Upper lobe of left lung (tissue), 6 donors: Measurements from ENCODE around the gene C1QTNF3. TPM values are rescaled to one million over a fixed set of nuclear protein-coding genes. Genes with fewer than 3 reads are reported as not detected.

Source experiments
- ATAC-seq, 2 donors: fragments of 200-7000 bp; cut with Tn5 transposase; one replicate each; pipeline ENCODE4 v1.9.1; 2022; ENCODE audit warnings: mild to moderate bottlenecking in 2 of 2, moderate library complexity in 2 of 2; ENCODE audit not compliant: low FRiP score in 2 of 2
- DNase-seq, 2 donors: peaks; one replicate each; pipeline ENCODE4 v3.0.0-alpha.2; 2019 to 2020
- H3K27ac ChIP-seq, 4 donors: fragments of 200-600 bp; sonication (generic); one replicate each; pipeline ENCODE4 v1.5.1; 2016 to 2019
- H3K27me3 ChIP-seq, 4 donors: fragments of 200-600 bp; sonication (generic); one replicate each; pipeline ENCODE4 v1.5.1; 2017 to 2019
- H3K36me3 ChIP-seq, 4 donors: fragments of 200-600 bp; sonication (generic); one replicate each; pipeline ENCODE4 v1.5.1; 2016 to 2019
- H3K4me1 ChIP-seq, 4 donors: fragments of 200-600 bp; sonication (generic); one replicate each; pipeline ENCODE4 v1.5.1; 2018 to 2019
- H3K4me3 ChIP-seq, 4 donors: fragments of 200-600 bp; sonication (generic); one replicate each; pipeline ENCODE4 v1.5.1; 2017 to 2019; ENCODE audit warnings: mild to moderate bottlenecking in 2 of 4, moderate library complexity in 1 of 4
- H3K9me3 ChIP-seq, 4 donors: fragments of 200-600 bp; sonication (generic); one replicate each; pipeline ENCODE4 v1.5.1; 2018 to 2019
- EP300 ChIP-seq, 4 donors: sonication (generic); formaldehyde crosslinking; IDR thresholded peaks; one replicate each; pipeline ENCODE4 v1.5.1; 2017; ENCODE audit warnings: antibody characterized with exemption in 4 of 4, control low read depth in 2 of 4
- POLR2A ChIP-seq, 4 donors: fragments of 450-650 bp; IDR thresholded peaks; one replicate each; pipeline ENCODE4 v1.5.1; 2016 to 2017; ENCODE audit warnings: antibody characterized with exemption in 4 of 4, mild to moderate bottlenecking in 2 of 4
- POLR2AphosphoS5 ChIP-seq, 2 donors: sonication (generic); formaldehyde crosslinking; IDR thresholded peaks; one replicate each; pipeline ENCODE4 v1.5.1; 2017; ENCODE audit warnings: antibody characterized with exemption in 2 of 2
- WGBS, 2 donors: methylation state at CpG; one replicate each; pipeline ENCODE4 v1.1.5; 2017 to 2018; 5-methylcytosine and 5-hydroxymethylcytosine counted together
- total RNA-seq, 6 donors: library from RNA; depleted of rRNA in 4 of 6; stranded (reverse); fragments of >200 nt in 4 of 6; gene quantifications; one replicate each; pipeline versions ENCODE4 v1.1.0 to v1.2.1, GENCODE V29; 2016 to 2021
- TF ChIP-seq, protein P1 (sequence below), 6 experiments: fragments of 450-650 bp in 4 of 6; fragments of 200-600 bp in 2 of 6; sonication (generic) in 2 of 6; IDR thresholded peaks; one replicate each; pipeline ENCODE4 v1.5.1; 2016 to 2019; ENCODE audit warnings: antibody characterized with exemption in 6 of 6
- donor health status: DM: no; HTN: no; CAD: no; lungs with moderate emphysema.
- donor health status: DM: no; HTN: yes; CAD: no; lungs with severe emphysema.

The C1QTNF3 gene
- total RNA-seq, 6 donors from 2014 or later = 3.2 to 16.8 (median 9.3) TPM

DNA sequence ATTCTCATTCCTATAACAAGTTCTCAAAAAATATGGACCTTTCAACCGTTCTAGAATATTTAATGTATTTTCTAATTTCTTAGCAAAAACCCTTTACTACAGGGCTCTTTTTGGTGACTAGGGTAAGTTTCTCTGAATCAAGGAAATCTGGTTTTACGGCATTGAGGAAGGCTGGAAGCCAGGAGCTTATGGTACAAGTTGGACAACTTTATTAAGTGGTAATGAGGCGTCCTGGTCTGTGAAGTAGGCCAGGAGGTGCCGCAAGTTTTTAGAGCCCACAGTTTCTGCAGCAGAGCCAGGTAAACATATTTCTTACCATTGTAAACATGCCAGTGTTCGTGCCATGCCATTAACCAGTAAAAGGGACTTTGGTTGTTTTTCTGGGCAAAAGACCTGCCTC is 14.6 kb upstream of the C1QTNF3 start:
- H3K9me3 ChIP-seq = no peaks in the 10 kb centered on the region
- H3K27me3 ChIP-seq = no peaks in the 10 kb centered on the region
- no peaks in the 10 kb centered on the region for H3K36me3 ChIP-seq
- no peak overlapping the region for H3K27ac ChIP-seq
- no peaks in the 10 kb centered on the region for H3K4me1 ChIP-seq
- DNase-seq (no peak), ATAC-seq (no peak)
- WGBS, 2 donors = 83 to 89% methylated on average over 5 of the region's 5 CpGs
- TF ChIP-seq EP300 (IDR thresholded peaks at IDR 0.05) (no peak), POLR2AphosphoS5 (IDR thresholded peaks at IDR 0.05) (no peak), POLR2A (IDR thresholded peaks at IDR 0.05) (no peak)
- TF ChIP-seq, protein P1, sequence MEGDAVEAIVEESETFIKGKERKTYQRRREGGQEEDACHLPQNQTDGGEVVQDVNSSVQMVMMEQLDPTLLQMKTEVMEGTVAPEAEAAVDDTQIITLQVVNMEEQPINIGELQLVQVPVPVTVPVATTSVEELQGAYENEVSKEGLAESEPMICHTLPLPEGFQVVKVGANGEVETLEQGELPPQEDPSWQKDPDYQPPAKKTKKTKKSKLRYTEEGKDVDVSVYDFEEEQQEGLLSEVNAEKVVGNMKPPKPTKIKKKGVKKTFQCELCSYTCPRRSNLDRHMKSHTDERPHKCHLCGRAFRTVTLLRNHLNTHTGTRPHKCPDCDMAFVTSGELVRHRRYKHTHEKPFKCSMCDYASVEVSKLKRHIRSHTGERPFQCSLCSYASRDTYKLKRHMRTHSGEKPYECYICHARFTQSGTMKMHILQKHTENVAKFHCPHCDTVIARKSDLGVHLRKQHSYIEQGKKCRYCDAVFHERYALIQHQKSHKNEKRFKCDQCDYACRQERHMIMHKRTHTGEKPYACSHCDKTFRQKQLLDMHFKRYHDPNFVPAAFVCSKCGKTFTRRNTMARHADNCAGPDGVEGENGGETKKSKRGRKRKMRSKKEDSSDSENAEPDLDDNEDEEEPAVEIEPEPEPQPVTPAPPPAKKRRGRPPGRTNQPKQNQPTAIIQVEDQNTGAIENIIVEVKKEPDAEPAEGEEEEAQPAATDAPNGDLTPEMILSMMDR (IDR thresholded peaks at IDR 0.05) = no peak
- H3K4me3 ChIP-seq = no peak overlapping the region

DNA sequence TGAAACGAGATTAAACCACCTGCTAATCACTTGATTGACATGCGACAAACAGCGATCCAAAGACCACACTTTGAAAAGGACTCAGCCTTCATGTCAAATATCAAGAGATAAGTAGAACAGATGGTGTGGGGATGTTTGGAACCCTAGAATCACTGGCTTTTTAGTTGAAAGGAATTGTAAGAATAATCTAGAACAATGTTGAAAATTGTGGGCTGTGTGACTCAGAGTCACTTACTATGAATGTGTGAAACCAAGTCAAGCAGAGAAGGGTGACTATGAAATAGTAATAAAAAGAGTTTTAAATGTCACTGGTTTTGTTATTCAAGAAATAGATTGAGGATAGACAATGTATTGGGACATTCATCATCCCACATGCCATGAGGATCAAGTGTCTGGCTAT is 14.1 kb upstream of the C1QTNF3 start:
- DNase-seq (no peak), ATAC-seq (no peak)
- no peak for TF ChIP-seq POLR2A (IDR thresholded peaks at IDR 0.05)
- H3K36me3 ChIP-seq = no peaks in the 10 kb centered on the region
- H3K9me3 ChIP-seq = no peaks in the 10 kb centered on the region
- WGBS, 2 donors = 98 to 99% methylated on average over 3 of the region's 3 CpGs
- H3K4me3 ChIP-seq = no peak overlapping the region
- H3K4me1 ChIP-seq = no peaks in the 10 kb centered on the region
- no peak overlapping the region for H3K27ac ChIP-seq
- H3K27me3 ChIP-seq = no peaks in the 10 kb centered on the region

DNA sequence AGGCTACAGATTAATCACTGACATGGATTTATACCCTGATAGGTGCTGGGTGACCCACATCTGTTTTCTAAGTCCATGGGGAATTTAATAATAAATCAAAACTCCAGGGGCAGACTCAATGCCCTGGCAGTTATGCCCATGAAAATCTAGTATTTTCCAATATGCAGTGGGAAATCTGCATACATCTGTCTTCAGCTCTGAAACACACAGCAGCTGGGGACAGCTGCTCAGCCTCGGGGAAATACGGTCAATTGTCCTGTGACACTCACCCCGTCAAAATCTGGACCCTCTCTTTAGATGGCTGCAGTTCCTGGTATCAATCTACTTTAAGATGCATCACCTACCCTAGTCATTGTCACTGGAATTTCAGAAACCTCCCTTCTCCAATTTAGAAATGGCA is 12.7 kb upstream of the C1QTNF3 start:
- ATAC-seq = no peak
- no peak for TF ChIP-seq POLR2A (IDR thresholded peaks at IDR 0.05)
- no peak for TF ChIP-seq EP300 (IDR thresholded peaks at IDR 0.05)
- TF ChIP-seq POLR2AphosphoS5 (IDR thresholded peaks at IDR 0.05) = no peak
- TF ChIP-seq, protein P1 (IDR thresholded peaks at IDR 0.05) = no peak
- Histone ChIP-seq H3K27me3 (no peaks in the 10 kb centered on the region), H3K9me3 (no peaks in the 10 kb centered on the region), H3K4me1 (peaks cover 0 to 2% (median 0%) of the 10 kb centered on the region in 4 donors), H3K4me3 (no peak overlapping the region), H3K27ac (no peak overlapping the region), H3K36me3 (peaks cover 0 to 3% (median 0%) of the 10 kb centered on the region in 4 donors)
- WGBS, 2 donors = 66 to 86% methylated on average over 3 of the region's 3 CpGs
- DNase-seq = no peak

DNA sequence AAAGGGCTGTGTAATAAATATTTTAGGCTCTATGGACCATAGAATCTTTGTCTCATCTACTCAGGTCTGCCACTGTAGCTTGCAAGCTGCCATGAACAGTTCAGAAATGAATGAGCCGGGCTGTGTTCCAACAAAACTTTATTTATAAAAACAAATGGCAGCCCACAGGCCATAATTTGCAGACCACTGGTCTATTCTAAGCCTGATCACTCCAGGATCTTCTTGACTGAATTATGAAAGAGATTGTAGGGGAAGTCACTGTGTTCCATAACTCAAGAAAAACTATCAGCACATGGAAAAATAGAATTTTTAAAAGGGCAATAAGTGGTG is 11.4 kb upstream of the C1QTNF3 start:
- 91 to 100% methylated on average over 1 of the region's 1 CpG for WGBS, 2 donors
- DNase-seq (no peak), ATAC-seq (no peak)
- no peak overlapping the region for H3K27ac ChIP-seq
- H3K4me1 ChIP-seq = peaks cover 0 to 2% (median 0%) of the 10 kb centered on the region in 4 donors
- TF ChIP-seq EP300 (IDR thresholded peaks at IDR 0.05) = no peak
- TF ChIP-seq POLR2A (IDR thresholded peaks at IDR 0.05) = no peak
- TF ChIP-seq POLR2AphosphoS5 (IDR thresholded peaks at IDR 0.05) = no peak
- TF ChIP-seq, protein P1 (IDR thresholded peaks at IDR 0.05) = no peak
- H3K4me3 ChIP-seq = no peak overlapping the region
- H3K36me3 ChIP-seq = peaks cover 0 to 3% (median 0%) of the 10 kb centered on the region in 4 donors
- H3K27me3 ChIP-seq = no peaks in the 10 kb centered on the region
- H3K9me3 ChIP-seq = no peaks in the 10 kb centered on the region

DNA sequence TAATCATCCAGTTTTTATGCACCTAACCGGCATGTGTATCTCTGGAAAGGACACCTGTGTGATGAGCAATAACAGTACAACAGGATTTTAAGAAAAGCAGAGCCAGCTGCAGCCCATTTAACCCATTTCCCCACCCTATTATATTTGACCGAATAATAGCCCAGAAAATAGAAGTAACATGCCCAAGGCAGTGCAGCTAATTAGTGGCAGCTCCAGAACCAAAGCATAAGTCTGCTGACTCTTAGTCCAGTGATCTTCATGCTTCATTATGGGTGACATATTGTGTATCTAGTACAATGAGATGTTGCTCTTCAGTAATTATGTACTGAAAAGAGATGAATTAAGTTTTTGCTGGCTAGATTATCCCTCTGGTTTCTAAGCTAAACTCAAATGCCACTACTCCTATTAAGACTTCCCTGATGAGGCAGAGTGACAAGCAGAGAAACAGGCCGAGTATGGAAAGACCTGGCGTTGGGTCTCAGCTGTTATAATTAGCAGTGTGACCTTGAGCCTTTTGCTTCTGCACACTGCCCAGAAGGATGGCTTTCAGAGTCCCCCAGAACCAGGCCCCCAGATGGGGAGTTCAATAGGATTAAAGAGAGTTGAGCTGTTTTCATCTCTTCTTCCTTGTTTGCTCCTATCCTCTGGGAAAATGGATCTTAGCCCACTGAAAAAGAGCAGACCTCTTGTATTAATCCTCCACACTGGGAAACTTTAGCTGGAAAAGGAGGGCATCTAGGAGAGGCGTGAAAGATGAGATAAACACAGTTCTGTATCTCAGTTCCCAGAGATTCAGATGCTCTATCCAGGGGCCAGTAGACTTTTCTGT is 10.8 kb upstream of the C1QTNF3 start:
- TF ChIP-seq, protein P1 (IDR thresholded peaks at IDR 0.05) = no peak
- TF ChIP-seq POLR2AphosphoS5 (IDR thresholded peaks at IDR 0.05) = no peak
- TF ChIP-seq EP300 (IDR thresholded peaks at IDR 0.05) = no peak
- no peak for TF ChIP-seq POLR2A (IDR thresholded peaks at IDR 0.05)
- no peaks in the 10 kb centered on the region for H3K9me3 ChIP-seq
- no peak overlapping the region for H3K27ac ChIP-seq
- no peak for ATAC-seq
- H3K4me1 ChIP-seq = peaks cover 0 to 2% (median 0%) of the 10 kb centered on the region in 4 donors
- H3K36me3 ChIP-seq = peaks cover 0 to 3% (median 0%) of the 10 kb centered on the region in 4 donors
- DNase-seq = no peak
- 95 to 98% methylated on average over 5 of the region's 5 CpGs for WGBS, 2 donors
- H3K27me3 ChIP-seq = no peaks in the 10 kb centered on the region
- no peak overlapping the region for H3K4me3 ChIP-seq
